Measurements from ENCODE around the gene ZDHHC22. TPM values are rescaled to one million over a fixed set of nuclear protein-coding genes. Genes with fewer than 3 reads are reported as not detected.

ZDHHC22 gene
- total and polyA plus RNA-seq, 2 experiments from 2014 or later = 17.6 to 32.1 TPM

GRCh38 chr14:77181603-77182437 is 40.2 kb upstream of the ZDHHC22 start, which contains the start of gene TMEM63C:
TMEM63C (plus strand) TSS chr14:77181798; CDS start chr14:77218814, 37,016 bp downstream.
- Mint-ChIP-seq H3K36me3 (ENCODE audit: low read depth) (no peaks in the 10 kb centered on the region), H3K4me1 (peaks cover 15% of the 10 kb centered on the region), H3K27ac (peak within 1 kb of the TSS; percentile 60; the same call in 1 of the 2 replicates), H3K4me3 (peak within 1 kb of the TSS; percentile 78), H3K27me3 (ENCODE audit: insufficient read depth, low read depth, poor library complexity) (peaks cover 24% of the 10 kb centered on the region), H3K9me3 (no peaks in the 10 kb centered on the region; the same call in 2 of the 3 replicates)
- Histone ChIP-seq H3K4me2 (peak within 1 kb of the TSS; percentile 94), H3K4me3 (peak within 1 kb of the TSS; percentile 90), H2AFZ (peak within 1 kb of the TSS; percentile 96), H3K4me1 (ENCODE audit: insufficient read depth) (peaks cover 13% of the 10 kb centered on the region; the same call in 1 of the 2 replicates), H3K9me2 (ENCODE audit: insufficient read depth) (no peaks in the 10 kb centered on the region), H3K27me3 (ENCODE audit: insufficient read depth) (no peaks in the 10 kb centered on the region), H3K27ac (ENCODE audit: low read depth) (peak within 1 kb of the TSS; percentile 36), H4K20me1 (replicated peaks; ENCODE audit: insufficient read depth) (no peaks in the 10 kb centered on the region; the same call in 1 of the 2 replicates), H3F3A (replicated peaks; ENCODE audit: low read depth) (no peaks in the 10 kb centered on the region), H3K36me3 (ENCODE audit: insufficient read depth) (no peaks in the 10 kb centered on the region), H3K79me2 (replicated peaks; ENCODE audit: insufficient read depth) (no peaks in the 10 kb centered on the region)
- TF ChIP-seq, protein P1, sequence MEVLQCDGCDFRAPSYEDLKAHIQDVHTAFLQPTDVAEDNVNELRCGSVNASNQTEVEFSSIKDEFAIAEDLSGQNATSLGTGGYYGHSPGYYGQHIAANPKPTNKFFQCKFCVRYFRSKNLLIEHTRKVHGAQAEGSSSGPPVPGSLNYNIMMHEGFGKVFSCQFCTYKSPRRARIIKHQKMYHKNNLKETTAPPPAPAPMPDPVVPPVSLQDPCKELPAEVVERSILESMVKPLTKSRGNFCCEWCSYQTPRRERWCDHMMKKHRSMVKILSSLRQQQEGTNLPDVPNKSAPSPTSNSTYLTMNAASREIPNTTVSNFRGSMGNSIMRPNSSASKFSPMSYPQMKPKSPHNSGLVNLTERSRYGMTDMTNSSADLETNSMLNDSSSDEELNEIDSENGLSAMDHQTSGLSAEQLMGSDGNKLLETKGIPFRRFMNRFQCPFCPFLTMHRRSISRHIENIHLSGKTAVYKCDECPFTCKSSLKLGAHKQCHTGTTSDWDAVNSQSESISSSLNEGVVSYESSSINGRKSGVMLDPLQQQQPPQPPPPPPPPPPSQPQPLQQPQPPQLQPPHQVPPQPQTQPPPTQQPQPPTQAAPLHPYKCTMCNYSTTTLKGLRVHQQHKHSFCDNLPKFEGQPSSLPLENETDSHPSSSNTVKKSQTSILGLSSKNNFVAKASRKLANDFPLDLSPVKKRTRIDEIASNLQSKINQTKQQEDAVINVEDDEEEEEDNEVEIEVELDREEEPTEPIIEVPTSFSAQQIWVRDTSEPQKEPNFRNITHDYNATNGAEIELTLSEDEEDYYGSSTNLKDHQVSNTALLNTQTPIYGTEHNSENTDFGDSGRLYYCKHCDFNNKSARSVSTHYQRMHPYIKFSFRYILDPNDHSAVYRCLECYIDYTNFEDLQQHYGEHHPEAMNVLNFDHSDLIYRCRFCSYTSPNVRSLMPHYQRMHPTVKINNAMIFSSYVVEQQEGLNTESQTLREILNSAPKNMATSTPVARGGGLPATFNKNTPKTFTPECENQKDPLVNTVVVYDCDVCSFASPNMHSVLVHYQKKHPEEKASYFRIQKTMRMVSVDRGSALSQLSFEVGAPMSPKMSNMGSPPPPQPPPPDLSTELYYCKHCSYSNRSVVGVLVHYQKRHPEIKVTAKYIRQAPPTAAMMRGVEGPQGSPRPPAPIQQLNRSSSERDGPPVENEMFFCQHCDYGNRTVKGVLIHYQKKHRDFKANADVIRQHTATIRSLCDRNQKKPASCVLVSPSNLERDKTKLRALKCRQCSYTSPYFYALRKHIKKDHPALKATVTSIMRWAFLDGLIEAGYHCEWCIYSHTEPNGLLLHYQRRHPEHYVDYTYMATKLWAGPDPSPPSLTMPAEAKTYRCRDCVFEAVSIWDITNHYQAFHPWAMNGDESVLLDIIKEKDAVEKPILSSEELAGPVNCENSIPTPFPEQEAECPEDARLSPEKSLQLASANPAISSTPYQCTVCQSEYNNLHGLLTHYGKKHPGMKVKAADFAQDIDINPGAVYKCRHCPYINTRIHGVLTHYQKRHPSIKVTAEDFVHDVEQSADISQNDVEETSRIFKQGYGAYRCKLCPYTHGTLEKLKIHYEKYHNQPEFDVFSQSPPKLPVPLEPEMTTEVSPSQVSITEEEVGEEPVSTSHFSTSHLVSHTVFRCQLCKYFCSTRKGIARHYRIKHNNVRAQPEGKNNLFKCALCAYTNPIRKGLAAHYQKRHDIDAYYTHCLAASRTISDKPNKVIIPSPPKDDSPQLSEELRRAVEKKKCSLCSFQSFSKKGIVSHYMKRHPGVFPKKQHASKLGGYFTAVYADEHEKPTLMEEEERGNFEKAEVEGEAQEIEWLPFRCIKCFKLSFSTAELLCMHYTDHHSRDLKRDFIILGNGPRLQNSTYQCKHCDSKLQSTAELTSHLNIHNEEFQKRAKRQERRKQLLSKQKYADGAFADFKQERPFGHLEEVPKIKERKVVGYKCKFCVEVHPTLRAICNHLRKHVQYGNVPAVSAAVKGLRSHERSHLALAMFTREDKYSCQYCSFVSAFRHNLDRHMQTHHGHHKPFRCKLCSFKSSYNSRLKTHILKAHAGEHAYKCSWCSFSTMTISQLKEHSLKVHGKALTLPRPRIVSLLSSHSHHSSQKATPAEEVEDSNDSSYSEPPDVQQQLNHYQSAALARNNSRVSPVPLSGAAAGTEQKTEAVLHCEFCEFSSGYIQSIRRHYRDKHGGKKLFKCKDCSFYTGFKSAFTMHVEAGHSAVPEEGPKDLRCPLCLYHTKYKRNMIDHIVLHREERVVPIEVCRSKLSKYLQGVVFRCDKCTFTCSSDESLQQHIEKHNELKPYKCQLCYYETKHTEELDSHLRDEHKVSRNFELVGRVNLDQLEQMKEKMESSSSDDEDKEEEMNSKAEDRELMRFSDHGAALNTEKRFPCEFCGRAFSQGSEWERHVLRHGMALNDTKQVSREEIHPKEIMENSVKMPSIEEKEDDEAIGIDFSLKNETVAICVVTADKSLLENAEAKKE (CRISPR knock-in tag; IDR thresholded peaks at IDR 0.05) = no peak
- TF ChIP-seq EZH2phosphoT487 (IDR thresholded peaks at IDR 0.05; ENCODE audit: unreplicated experiment) = no peak
- TF ChIP-seq ETS1 (IDR thresholded peaks at IDR 0.05) = no peak
- TF ChIP-seq ZNF331 (CRISPR knock-in tag; IDR thresholded peaks at IDR 0.05; ENCODE audit: low read depth) = no peak
- peak; percentile 69 for TF ChIP-seq POLR2AphosphoS5 (IDR thresholded peaks at IDR 0.05; ENCODE audit: low read depth)
- no peak for TF ChIP-seq STAT1 (IDR thresholded peaks at IDR 0.05; ENCODE audit: unreplicated experiment)
- TF ChIP-seq, protein P2, sequence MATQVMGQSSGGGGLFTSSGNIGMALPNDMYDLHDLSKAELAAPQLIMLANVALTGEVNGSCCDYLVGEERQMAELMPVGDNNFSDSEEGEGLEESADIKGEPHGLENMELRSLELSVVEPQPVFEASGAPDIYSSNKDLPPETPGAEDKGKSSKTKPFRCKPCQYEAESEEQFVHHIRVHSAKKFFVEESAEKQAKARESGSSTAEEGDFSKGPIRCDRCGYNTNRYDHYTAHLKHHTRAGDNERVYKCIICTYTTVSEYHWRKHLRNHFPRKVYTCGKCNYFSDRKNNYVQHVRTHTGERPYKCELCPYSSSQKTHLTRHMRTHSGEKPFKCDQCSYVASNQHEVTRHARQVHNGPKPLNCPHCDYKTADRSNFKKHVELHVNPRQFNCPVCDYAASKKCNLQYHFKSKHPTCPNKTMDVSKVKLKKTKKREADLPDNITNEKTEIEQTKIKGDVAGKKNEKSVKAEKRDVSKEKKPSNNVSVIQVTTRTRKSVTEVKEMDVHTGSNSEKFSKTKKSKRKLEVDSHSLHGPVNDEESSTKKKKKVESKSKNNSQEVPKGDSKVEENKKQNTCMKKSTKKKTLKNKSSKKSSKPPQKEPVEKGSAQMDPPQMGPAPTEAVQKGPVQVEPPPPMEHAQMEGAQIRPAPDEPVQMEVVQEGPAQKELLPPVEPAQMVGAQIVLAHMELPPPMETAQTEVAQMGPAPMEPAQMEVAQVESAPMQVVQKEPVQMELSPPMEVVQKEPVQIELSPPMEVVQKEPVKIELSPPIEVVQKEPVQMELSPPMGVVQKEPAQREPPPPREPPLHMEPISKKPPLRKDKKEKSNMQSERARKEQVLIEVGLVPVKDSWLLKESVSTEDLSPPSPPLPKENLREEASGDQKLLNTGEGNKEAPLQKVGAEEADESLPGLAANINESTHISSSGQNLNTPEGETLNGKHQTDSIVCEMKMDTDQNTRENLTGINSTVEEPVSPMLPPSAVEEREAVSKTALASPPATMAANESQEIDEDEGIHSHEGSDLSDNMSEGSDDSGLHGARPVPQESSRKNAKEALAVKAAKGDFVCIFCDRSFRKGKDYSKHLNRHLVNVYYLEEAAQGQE (IDR thresholded peaks at IDR 0.05; ENCODE audit: unreplicated experiment) = no peak
- TF ChIP-seq JUNB (IDR thresholded peaks at IDR 0.05; ENCODE audit: unreplicated experiment) = no peak
- peak in 1 of 2 experiments; percentile 4; a peak in 1 of 4 replicates for TF ChIP-seq CTCF (conservative IDR thresholded peaks at IDR 0.05; ENCODE audit: low read depth in 2 of 2)
- no peak for TF ChIP-seq ZNF114 (CRISPR knock-in tag; IDR thresholded peaks at IDR 0.05)
- TF ChIP-seq CREB1 (CRISPR knock-in tag; IDR thresholded peaks at IDR 0.05; ENCODE audit: low read depth) = peak; percentile 83
- ATAC-seq = peak; percentile 94
- DNase-seq (ENCODE audit: low spot score) = peak; percentile 99
